Suprapubic skin (tissue), 4 donors: ENCODE results near the gene PRR20G. TPM values are rescaled to one million over a fixed set of nuclear protein-coding genes. Genes with fewer than 3 reads are reported as not detected.
"Not testable (repeated sequence)": the region's sequence is repeated elsewhere in the genome, so short reads cannot be mapped to it uniquely, and the experiment has no call there.

ENCODE experiments used
- DNase-seq, 2 donors: peaks; one replicate each; pipeline ENCODE4 v3.0.0-alpha.2; 2019; ENCODE audit warnings: low spot score in 2 of 2
- H3K27ac ChIP-seq: fragments of 200-600 bp; sonication (generic); one replicate; pipeline ENCODE4 v1.5.1; 2019
- H3K27me3 ChIP-seq: fragments of 200-600 bp; sonication (generic); one replicate; pipeline ENCODE4 v1.5.1; 2019
- H3K36me3 ChIP-seq: fragments of 200-600 bp; sonication (generic); one replicate; pipeline ENCODE4 v1.5.1; 2019
- H3K4me1 ChIP-seq: fragments of 200-600 bp; sonication (generic); one replicate; pipeline ENCODE4 v1.5.1; 2019
- H3K4me3 ChIP-seq: fragments of 200-600 bp; sonication (generic); one replicate; pipeline ENCODE4 v1.5.1; 2019; ENCODE audit warnings: mild to moderate bottlenecking
- H3K9me3 ChIP-seq: fragments of 200-600 bp; sonication (generic); one replicate; pipeline ENCODE4 v1.5.1; 2019
- EP300 ChIP-seq: sonication (generic); formaldehyde crosslinking; IDR thresholded peaks from one replicate; pipeline ENCODE4 v1.6.1; 2017; ENCODE audit warnings: antibody characterized with exemption
- POLR2A ChIP-seq, 2 donors: fragments of 450-650 bp; IDR thresholded peaks; one replicate each; pipeline ENCODE4 v1.6.1; 2017; ENCODE audit warnings: antibody characterized with exemption in 2 of 2, mild to moderate bottlenecking in 2 of 2, moderate library complexity in 2 of 2
- POLR2AphosphoS5 ChIP-seq, 3 donors: sonication (generic); formaldehyde crosslinking; IDR thresholded peaks; one replicate each; pipeline ENCODE4 v1.6.1; 2017; ENCODE audit warnings: antibody characterized with exemption in 3 of 3
- WGBS: methylation state at CpG from one replicate; pipeline ENCODE4 v1.1.5; 2018; 5-methylcytosine and 5-hydroxymethylcytosine counted together
- total RNA-seq, 4 donors: library from RNA; depleted of rRNA; stranded (reverse); fragments of >200 nt; gene quantifications; one replicate each; pipeline ENCODE4 v1.1.0, GENCODE V29; 2016
- TF ChIP-seq, protein P1 (sequence below), 2 donors: fragments of 200-600 bp in 1 of 2; fragments of 450-650 bp in 1 of 2; sonication (generic) in 1 of 2; IDR thresholded peaks; one replicate each; pipeline ENCODE4 v1.5.1; 2016 to 2019; ENCODE audit warnings: antibody characterized with exemption in 2 of 2, mild to moderate bottlenecking in 1 of 2, moderate library complexity in 1 of 2

Gene PRR20G
- total RNA-seq, 4 donors from 2014 or later, result not detected

DNA sequence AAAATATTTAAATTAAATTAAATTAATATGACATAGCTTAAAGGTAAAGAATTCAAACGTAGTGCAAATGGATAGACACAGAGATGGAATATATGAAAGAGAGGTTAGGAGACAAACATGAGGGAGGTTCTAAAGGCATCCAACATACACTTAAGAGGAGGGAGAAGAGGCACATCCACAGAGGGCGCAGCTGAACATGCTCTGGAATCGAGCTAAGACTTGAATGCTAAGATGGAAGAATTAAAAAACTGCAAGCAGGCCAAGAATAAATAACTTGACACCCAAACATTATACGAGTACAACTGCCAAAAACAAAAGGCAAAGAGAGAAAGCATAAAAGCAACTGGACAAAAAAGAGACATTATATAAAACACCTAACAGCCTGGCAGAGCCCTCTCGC, 9.1 kb upstream of the PRR20G start:
- Histone ChIP-seq H3K27ac (no peak overlapping the region), H3K4me3 (no peak overlapping the region), H3K36me3 (no peaks in the 10 kb centered on the region), H3K9me3 (no peaks in the 10 kb centered on the region), H3K4me1 (no peaks in the 10 kb centered on the region), H3K27me3 (peaks cover 14% of the 10 kb centered on the region)
- DNase-seq, result no peak
- TF ChIP-seq POLR2AphosphoS5 (IDR thresholded peaks at IDR 0.05) (no peak), POLR2A (IDR thresholded peaks at IDR 0.05) (no peak), EP300 (no peak)
- TF ChIP-seq, protein P1, sequence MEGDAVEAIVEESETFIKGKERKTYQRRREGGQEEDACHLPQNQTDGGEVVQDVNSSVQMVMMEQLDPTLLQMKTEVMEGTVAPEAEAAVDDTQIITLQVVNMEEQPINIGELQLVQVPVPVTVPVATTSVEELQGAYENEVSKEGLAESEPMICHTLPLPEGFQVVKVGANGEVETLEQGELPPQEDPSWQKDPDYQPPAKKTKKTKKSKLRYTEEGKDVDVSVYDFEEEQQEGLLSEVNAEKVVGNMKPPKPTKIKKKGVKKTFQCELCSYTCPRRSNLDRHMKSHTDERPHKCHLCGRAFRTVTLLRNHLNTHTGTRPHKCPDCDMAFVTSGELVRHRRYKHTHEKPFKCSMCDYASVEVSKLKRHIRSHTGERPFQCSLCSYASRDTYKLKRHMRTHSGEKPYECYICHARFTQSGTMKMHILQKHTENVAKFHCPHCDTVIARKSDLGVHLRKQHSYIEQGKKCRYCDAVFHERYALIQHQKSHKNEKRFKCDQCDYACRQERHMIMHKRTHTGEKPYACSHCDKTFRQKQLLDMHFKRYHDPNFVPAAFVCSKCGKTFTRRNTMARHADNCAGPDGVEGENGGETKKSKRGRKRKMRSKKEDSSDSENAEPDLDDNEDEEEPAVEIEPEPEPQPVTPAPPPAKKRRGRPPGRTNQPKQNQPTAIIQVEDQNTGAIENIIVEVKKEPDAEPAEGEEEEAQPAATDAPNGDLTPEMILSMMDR (IDR thresholded peaks at IDR 0.05), result no peak
- WGBS, result 58% methylated on average over 5 of the region's 5 CpGs

DNA sequence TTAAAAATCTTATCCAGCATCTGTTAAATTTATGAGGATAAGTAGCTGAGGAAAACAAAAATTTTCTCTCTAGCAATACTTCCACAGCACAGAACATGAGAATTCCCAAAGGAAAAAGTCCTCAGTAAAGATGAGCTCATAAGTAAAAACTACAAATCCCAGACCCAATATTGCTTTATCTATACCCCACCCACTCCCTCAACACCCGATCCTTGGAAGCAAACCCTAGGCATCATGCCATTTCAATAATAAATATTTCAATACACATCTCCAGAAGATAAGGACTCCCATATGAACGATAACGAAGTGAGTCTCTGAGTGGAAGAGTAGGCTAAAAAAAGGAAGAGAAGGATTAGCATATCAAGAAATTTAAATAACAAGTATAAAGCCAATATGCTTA, 8.3 kb upstream of the PRR20G start:
- Histone ChIP-seq H3K36me3 (no peaks in the 10 kb centered on the region), H3K9me3 (no peaks in the 10 kb centered on the region), H3K4me1 (no peaks in the 10 kb centered on the region), H3K27ac (no peak overlapping the region), H3K27me3 (peaks cover 19% of the 10 kb centered on the region), H3K4me3 (no peak overlapping the region)
- 55% methylated on average over 3 of the region's 3 CpGs for WGBS
- TF ChIP-seq EP300 (no peak), POLR2A (IDR thresholded peaks at IDR 0.05) (no peak), POLR2AphosphoS5 (IDR thresholded peaks at IDR 0.05) (no peak)
- TF ChIP-seq, protein P1 (IDR thresholded peaks at IDR 0.05), result no peak
- DNase-seq, result no peak

- WGBS, result 90% methylated on average over 8 of the region's 16 CpGs
- H3K4me3 ChIP-seq, H3K9me3 ChIP-seq, H3K27ac ChIP-seq, DNase-seq, H3K4me1 ChIP-seq, H3K36me3 ChIP-seq: not testable (repeated sequence)
- peaks cover 15% of the 10 kb centered on the region for H3K27me3 ChIP-seq
These were observed 5.8 kb upstream of the PRR20G start for GRCh38 chr3:127293650-127294049.

GRCh38 chr3:127291611-127292010, 3.8 kb upstream of the PRR20G start:
- no peak overlapping the region for H3K4me3 ChIP-seq
- TF ChIP-seq EP300 (no peak), POLR2A (IDR thresholded peaks at IDR 0.05) (no peak)
- TF ChIP-seq, protein P1 (IDR thresholded peaks at IDR 0.05), result no peak
- H3K9me3 ChIP-seq, result no peaks in the 10 kb centered on the region
- H3K27ac ChIP-seq, result no peak overlapping the region
- H3K4me1 ChIP-seq, result no peaks in the 10 kb centered on the region
- DNase-seq, result no peak
- peaks cover 11% of the 10 kb centered on the region for H3K27me3 ChIP-seq
- H3K36me3 ChIP-seq, result no peaks in the 10 kb centered on the region

DNA sequence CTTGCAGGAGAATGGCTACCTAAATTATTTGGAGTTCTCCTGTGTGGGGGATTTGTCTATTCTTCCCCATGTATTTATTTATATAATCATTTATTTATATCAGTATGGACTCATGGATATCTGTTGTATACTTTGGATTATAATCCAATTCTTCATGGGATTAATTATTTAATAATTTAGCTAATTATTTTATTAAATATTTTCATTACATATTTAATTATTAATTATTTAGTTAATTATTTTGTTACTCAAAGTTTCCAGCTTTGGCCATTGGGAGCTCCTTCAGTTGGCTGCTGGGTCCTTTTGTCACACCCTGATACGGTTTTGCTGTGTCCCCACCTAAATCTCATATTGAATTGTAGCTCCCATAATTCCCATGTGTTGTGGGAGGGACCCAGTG, 3.3 kb upstream of the PRR20G start:
- DNase-seq, result no peak
- no peak overlapping the region for H3K27ac ChIP-seq
- TF ChIP-seq, protein P1 (IDR thresholded peaks at IDR 0.05), result no peak
- TF ChIP-seq POLR2AphosphoS5 (IDR thresholded peaks at IDR 0.05) (no peak), EP300 (no peak), POLR2A (IDR thresholded peaks at IDR 0.05) (no peak)
- no peaks in the 10 kb centered on the region for H3K9me3 ChIP-seq
- no peaks in the 10 kb centered on the region for H3K4me1 ChIP-seq
- H3K36me3 ChIP-seq, result no peaks in the 10 kb centered on the region
- no peak overlapping the region for H3K4me3 ChIP-seq
- 78% methylated on average over 1 of the region's 1 CpG for WGBS
- H3K27me3 ChIP-seq, result peaks cover 11% of the 10 kb centered on the region
